B cell (primary cell): ENCODE data around the gene MAPK9.

Experiments
- EZH2 ChIP-seq: IDR thresholded peaks from 2 replicates; pipeline ENCODE4 v1.6.1; 2012; ENCODE audit warnings: borderline replicate concordance, low read depth, mild to moderate bottlenecking, moderate library complexity, low read length; ENCODE audit not compliant: insufficient read depth, poor library complexity, severe bottlenecking
- TF ChIP-seq, protein P1 (sequence below): fragments of 200-600 bp; IDR thresholded peaks from one replicate; pipeline ENCODE4 v1.8.0; 2022; ENCODE audit warnings: antibody characterized with exemption, mild to moderate bottlenecking

DNA sequence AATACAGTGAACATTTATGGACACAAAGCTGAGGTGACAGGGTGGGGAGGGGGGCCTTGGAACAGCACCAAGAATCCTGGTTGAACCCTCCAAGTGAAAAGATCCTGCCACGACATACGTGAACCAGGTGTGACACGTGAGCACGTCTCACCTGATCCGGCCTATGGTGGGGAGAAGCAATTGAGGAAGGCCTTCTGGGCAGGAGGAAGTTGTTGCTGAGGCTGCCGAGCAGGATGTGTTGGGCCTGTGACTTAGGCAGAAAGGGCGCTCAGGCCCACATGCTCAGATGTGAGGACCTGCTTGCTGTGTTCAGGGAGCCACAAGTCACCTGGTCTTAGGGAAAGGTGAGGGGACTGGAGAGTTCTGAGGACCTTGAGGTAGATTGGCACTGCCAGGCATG lies 2.5 kb upstream of the MAPK9 start:
- TF ChIP-seq, protein P1, sequence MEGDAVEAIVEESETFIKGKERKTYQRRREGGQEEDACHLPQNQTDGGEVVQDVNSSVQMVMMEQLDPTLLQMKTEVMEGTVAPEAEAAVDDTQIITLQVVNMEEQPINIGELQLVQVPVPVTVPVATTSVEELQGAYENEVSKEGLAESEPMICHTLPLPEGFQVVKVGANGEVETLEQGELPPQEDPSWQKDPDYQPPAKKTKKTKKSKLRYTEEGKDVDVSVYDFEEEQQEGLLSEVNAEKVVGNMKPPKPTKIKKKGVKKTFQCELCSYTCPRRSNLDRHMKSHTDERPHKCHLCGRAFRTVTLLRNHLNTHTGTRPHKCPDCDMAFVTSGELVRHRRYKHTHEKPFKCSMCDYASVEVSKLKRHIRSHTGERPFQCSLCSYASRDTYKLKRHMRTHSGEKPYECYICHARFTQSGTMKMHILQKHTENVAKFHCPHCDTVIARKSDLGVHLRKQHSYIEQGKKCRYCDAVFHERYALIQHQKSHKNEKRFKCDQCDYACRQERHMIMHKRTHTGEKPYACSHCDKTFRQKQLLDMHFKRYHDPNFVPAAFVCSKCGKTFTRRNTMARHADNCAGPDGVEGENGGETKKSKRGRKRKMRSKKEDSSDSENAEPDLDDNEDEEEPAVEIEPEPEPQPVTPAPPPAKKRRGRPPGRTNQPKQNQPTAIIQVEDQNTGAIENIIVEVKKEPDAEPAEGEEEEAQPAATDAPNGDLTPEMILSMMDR = no peak
- no peak for TF ChIP-seq EZH2
